ENCODE measurements around the gene LRP1.
A peak's percentile ranks its signal among the peaks of the same experiment; 100 is the strongest.

The LRP1 gene

GRCh38 chr12:57127726-57128518, at the start of gene LRP1:
Gene LRP1 (plus strand): TSS chr12:57128483. CDS start chr12:57128965, 482 bp downstream.
- peak; percentile 86 for DNase-seq

GRCh38 chr12:57078519-57079404, 49.5 kb upstream of the LRP1 start, which contains the start of gene NEMP1:
Gene NEMP1 (minus strand): TSS chr12:57078791. CDS start chr12:57078745, 46 bp downstream.
- DNase-seq, result peak; percentile 100

- DNase-seq, result no peak
These were observed 48.5 kb upstream of the LRP1 start for GRCh38 chr12:57079821-57080220.

GRCh38 chr12:57080855-57081254, 47.4 kb upstream of the LRP1 start:
- DNase-seq, result no peak

- peak; percentile 53 for DNase-seq
These were observed 42.2 kb upstream of the LRP1 start for GRCh38 chr12:57085999-57086492.

GRCh38 chr12:57086493-57087009, 41.7 kb upstream of the LRP1 start:
- peak; percentile 81 for DNase-seq

- peak; percentile 93 for DNase-seq
These were observed 41.1 kb upstream of the LRP1 start for GRCh38 chr12:57087010-57087690.

- peak; percentile 98 for DNase-seq
These were observed 40.5 kb upstream of the LRP1 start for GRCh38 chr12:57087691-57088353.

- DNase-seq, result peak; percentile 96
These were observed 39.7 kb upstream of the LRP1 start, which contains the start of gene NAB2 for GRCh38 chr12:57088354-57089270. Gene NAB2 (plus strand): TSS chr12:57089114. CDS start chr12:57089272, 158 bp downstream.

- DNase-seq, result peak; percentile 84
These were observed 38.7 kb upstream of the LRP1 start for GRCh38 chr12:57089271-57090245.

- no peak for DNase-seq
These were observed 37.8 kb upstream of the LRP1 start for GRCh38 chr12:57090490-57090889.

- DNase-seq, result no peak
These were observed 37.2 kb upstream of the LRP1 start for GRCh38 chr12:57090924-57091637.

- no peak for DNase-seq
These were observed 36.4 kb upstream of the LRP1 start for GRCh38 chr12:57091638-57092528.

- DNase-seq, result no peak
These were observed 35.8 kb upstream of the LRP1 start for GRCh38 chr12:57092529-57092862.

- DNase-seq, result no peak
These were observed 35.3 kb upstream of the LRP1 start for GRCh38 chr12:57092876-57093414.

GRCh38 chr12:57093415-57094207, 34.7 kb upstream of the LRP1 start:
- peak; percentile 89 for DNase-seq
